Retinal pigment epithelial cell (primary cell): ENCODE results near the gene LLCFC1.

ENCODE experiments used
- DNase-seq: peaks from one replicate; pipeline ENCODE4 v3.0.0-alpha.2; 2010; ENCODE audit warnings: low read depth
- H3K4me3 ChIP-seq: 2 replicates; pipeline ENCODE4 v1.5.1; 2011; ENCODE audit warnings: mild to moderate bottlenecking, low read length, control low read depth, moderate library complexity
- CTCF ChIP-seq: conservative IDR thresholded peaks from 2 replicates; pipeline ENCODE4 v1.5.1; 2011; ENCODE audit warnings: low read depth, low read length, control low read depth, inconsistent platforms

The LLCFC1 gene

GRCh38 chr7:142910031-142910433 is 29.3 kb upstream of the LLCFC1 start:
- TF ChIP-seq CTCF, result no peak
- no peak overlapping the region for H3K4me3 ChIP-seq
- peak; percentile 4 for DNase-seq

- no peak for DNase-seq
- TF ChIP-seq CTCF, result no peak
- no peak overlapping the region for H3K4me3 ChIP-seq
These were observed 28.8 kb upstream of the LLCFC1 start for GRCh38 chr7:142910481-142910880.

- no peak for DNase-seq
- H3K4me3 ChIP-seq, result no peak overlapping the region
- TF ChIP-seq CTCF, result no peak
These were observed 26.2 kb upstream of the LLCFC1 start for GRCh38 chr7:142913051-142913450.

- TF ChIP-seq CTCF, result no peak
- no peak overlapping the region for H3K4me3 ChIP-seq
These were observed 25.7 kb upstream of the LLCFC1 start for GRCh38 chr7:142913566-142913965.

GRCh38 chr7:142914121-142914520 is 25.2 kb upstream of the LLCFC1 start:
- H3K4me3 ChIP-seq, result no peak overlapping the region
- DNase-seq, result no peak
- no peak for TF ChIP-seq CTCF

More at GRCh38 chr7:142913566-142913965, 25.7 kb upstream of the LLCFC1 start:
- no peak for DNase-seq

- no peak overlapping the region for H3K4me3 ChIP-seq
- DNase-seq, result no peak
- no peak for TF ChIP-seq CTCF
These were observed 24.0 kb upstream of the LLCFC1 start for GRCh38 chr7:142915315-142915714.

GRCh38 chr7:142916508-142916907 is 22.8 kb upstream of the LLCFC1 start:
- no peak for TF ChIP-seq CTCF
- no peak for DNase-seq
- no peak overlapping the region for H3K4me3 ChIP-seq
